Upper lobe of left lung (tissue), 6 donors: ENCODE data around the gene ODF4. TPM values are rescaled to one million over a fixed set of nuclear protein-coding genes. Genes with fewer than 3 reads are reported as not detected.

Experiments
- ATAC-seq, 2 donors: fragments of 200-7000 bp; cut with Tn5 transposase; one replicate each; pipeline ENCODE4 v1.9.1; 2022; ENCODE audit warnings: mild to moderate bottlenecking in 2 of 2, moderate library complexity in 2 of 2; ENCODE audit not compliant: low FRiP score in 2 of 2
- DNase-seq, 2 donors: peaks; one replicate each; pipeline ENCODE4 v3.0.0-alpha.2; 2019 to 2020
- H3K27ac ChIP-seq, 4 donors: fragments of 200-600 bp; sonication (generic); one replicate each; pipeline ENCODE4 v1.5.1; 2016 to 2019
- H3K27me3 ChIP-seq, 4 donors: fragments of 200-600 bp; sonication (generic); one replicate each; pipeline ENCODE4 v1.5.1; 2017 to 2019
- H3K36me3 ChIP-seq, 4 donors: fragments of 200-600 bp; sonication (generic); one replicate each; pipeline ENCODE4 v1.5.1; 2016 to 2019
- H3K4me1 ChIP-seq, 4 donors: fragments of 200-600 bp; sonication (generic); one replicate each; pipeline ENCODE4 v1.5.1; 2018 to 2019
- H3K4me3 ChIP-seq, 4 donors: fragments of 200-600 bp; sonication (generic); one replicate each; pipeline ENCODE4 v1.5.1; 2017 to 2019; ENCODE audit warnings: mild to moderate bottlenecking in 2 of 4, moderate library complexity in 1 of 4
- H3K9me3 ChIP-seq, 4 donors: fragments of 200-600 bp; sonication (generic); one replicate each; pipeline ENCODE4 v1.5.1; 2018 to 2019
- EP300 ChIP-seq, 4 donors: sonication (generic); formaldehyde crosslinking; IDR thresholded peaks; one replicate each; pipeline ENCODE4 v1.5.1; 2017; ENCODE audit warnings: antibody characterized with exemption in 4 of 4, control low read depth in 2 of 4
- POLR2A ChIP-seq, 4 donors: fragments of 450-650 bp; IDR thresholded peaks; one replicate each; pipeline ENCODE4 v1.5.1; 2016 to 2017; ENCODE audit warnings: antibody characterized with exemption in 4 of 4, mild to moderate bottlenecking in 2 of 4
- POLR2AphosphoS5 ChIP-seq, 2 donors: sonication (generic); formaldehyde crosslinking; IDR thresholded peaks; one replicate each; pipeline ENCODE4 v1.5.1; 2017; ENCODE audit warnings: antibody characterized with exemption in 2 of 2
- WGBS, 2 donors: methylation state at CpG; one replicate each; pipeline ENCODE4 v1.1.5; 2017 to 2018; 5-methylcytosine and 5-hydroxymethylcytosine counted together
- total RNA-seq, 6 donors: library from RNA; depleted of rRNA in 4 of 6; stranded (reverse); fragments of >200 nt in 4 of 6; gene quantifications; one replicate each; pipeline versions ENCODE4 v1.1.0 to v1.2.1, GENCODE V29; 2016 to 2021
- TF ChIP-seq, protein P1 (sequence below), 6 experiments: fragments of 450-650 bp in 4 of 6; fragments of 200-600 bp in 2 of 6; sonication (generic) in 2 of 6; IDR thresholded peaks; one replicate each; pipeline ENCODE4 v1.5.1; 2016 to 2019; ENCODE audit warnings: antibody characterized with exemption in 6 of 6
- donor health status: DM: no; HTN: no; CAD: no; lungs with moderate emphysema.
- donor health status: DM: no; HTN: yes; CAD: no; lungs with severe emphysema.

ODF4 gene
- total RNA-seq, 6 donors from 2014 or later: not detected

DNA sequence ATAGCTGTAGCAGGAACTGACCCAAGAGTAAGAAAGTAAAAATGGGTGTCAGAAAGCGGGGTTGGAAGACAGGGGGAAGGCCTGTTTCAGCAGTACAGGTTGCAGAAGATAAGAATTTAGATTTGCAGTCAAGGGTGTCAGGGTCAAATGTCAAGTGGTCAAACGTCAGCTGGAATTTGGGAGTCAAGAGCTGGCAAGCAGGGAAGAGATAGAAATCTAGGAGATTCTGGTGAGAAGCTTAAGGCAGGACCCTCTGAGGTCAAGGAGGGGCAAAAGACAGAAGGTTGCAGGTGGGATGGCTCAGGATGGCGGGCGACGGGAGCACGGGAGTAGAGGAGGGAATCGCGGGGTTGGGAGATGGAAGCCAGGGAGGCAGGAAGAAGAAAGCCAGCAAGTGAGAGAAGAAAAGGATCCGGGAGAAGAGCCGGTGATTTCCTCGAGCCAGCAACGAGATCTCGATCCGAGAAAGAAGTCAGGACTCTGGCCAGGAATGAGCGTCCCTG is 44.8 kb upstream of the ODF4 start:
- DNase-seq: no peak
- Histone ChIP-seq H3K4me1 (peaks cover 8 to 21% (median 12%) of the 10 kb centered on the region in 4 donors), H3K9me3 (no peaks in the 10 kb centered on the region), H3K27ac (peak overlapping the region; percentile 87 to 94 (median 92)), H3K4me3 (peak overlapping the region; percentile 27 to 78 (median 68)), H3K27me3 (no peaks in the 10 kb centered on the region), H3K36me3 (no peaks in the 10 kb centered on the region)
- ATAC-seq: peak; percentile 3 to 15
- TF ChIP-seq EP300 (IDR thresholded peaks at IDR 0.05): no peak
- TF ChIP-seq POLR2AphosphoS5 (IDR thresholded peaks at IDR 0.05): no peak
- TF ChIP-seq, protein P1, sequence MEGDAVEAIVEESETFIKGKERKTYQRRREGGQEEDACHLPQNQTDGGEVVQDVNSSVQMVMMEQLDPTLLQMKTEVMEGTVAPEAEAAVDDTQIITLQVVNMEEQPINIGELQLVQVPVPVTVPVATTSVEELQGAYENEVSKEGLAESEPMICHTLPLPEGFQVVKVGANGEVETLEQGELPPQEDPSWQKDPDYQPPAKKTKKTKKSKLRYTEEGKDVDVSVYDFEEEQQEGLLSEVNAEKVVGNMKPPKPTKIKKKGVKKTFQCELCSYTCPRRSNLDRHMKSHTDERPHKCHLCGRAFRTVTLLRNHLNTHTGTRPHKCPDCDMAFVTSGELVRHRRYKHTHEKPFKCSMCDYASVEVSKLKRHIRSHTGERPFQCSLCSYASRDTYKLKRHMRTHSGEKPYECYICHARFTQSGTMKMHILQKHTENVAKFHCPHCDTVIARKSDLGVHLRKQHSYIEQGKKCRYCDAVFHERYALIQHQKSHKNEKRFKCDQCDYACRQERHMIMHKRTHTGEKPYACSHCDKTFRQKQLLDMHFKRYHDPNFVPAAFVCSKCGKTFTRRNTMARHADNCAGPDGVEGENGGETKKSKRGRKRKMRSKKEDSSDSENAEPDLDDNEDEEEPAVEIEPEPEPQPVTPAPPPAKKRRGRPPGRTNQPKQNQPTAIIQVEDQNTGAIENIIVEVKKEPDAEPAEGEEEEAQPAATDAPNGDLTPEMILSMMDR (IDR thresholded peaks at IDR 0.05): no peak
- TF ChIP-seq POLR2A (IDR thresholded peaks at IDR 0.05): no peak
- 7 to 8% methylated on average over 14 to 15 of the region's 15 CpGs for WGBS, 2 donors

DNA sequence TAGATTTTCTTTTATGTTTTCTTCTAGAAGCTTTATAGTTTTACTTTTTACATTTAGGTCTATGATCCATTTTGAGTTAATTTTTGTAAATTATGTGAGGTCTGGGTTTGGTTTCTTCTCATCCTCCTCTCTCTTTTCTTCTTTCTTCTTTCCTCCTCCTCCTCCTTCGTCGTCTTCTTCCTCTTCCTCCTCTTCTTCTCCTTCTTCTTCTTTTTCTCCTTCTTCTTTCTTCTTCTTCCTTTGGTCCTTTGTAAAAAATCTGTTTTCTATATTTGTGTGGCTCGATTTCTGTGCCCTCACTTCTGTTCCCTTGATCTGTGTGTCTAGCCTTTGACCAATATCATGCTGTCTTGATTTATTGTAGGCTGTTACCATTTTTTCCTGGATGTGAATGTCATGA is 39.4 kb upstream of the ODF4 start:
- H3K36me3 ChIP-seq: no peaks in the 10 kb centered on the region
- H3K9me3 ChIP-seq: no peaks in the 10 kb centered on the region
- H3K27me3 ChIP-seq: no peaks in the 10 kb centered on the region
- H3K4me1 ChIP-seq: peaks cover 0 to 8% (median 0%) of the 10 kb centered on the region in 4 donors
- WGBS, 2 donors: 47 to 55% methylated on average over 3 of the region's 3 CpGs
- DNase-seq (no peak), ATAC-seq (no peak)
- H3K27ac ChIP-seq: no peak overlapping the region
- no peak overlapping the region for H3K4me3 ChIP-seq
- TF ChIP-seq POLR2AphosphoS5 (IDR thresholded peaks at IDR 0.05): no peak

GRCh38 chr17:8300627-8301242 is 38.9 kb upstream of the ODF4 start:
- peak; percentile 89 to 92 for ATAC-seq
- H3K4me1 ChIP-seq: peaks cover 0 to 8% (median 0%) of the 10 kb centered on the region in 4 donors
- H3K9me3 ChIP-seq: no peaks in the 10 kb centered on the region
- no peaks in the 10 kb centered on the region for H3K27me3 ChIP-seq
- TF ChIP-seq POLR2AphosphoS5 (IDR thresholded peaks at IDR 0.05): no peak
- TF ChIP-seq, protein P1 (IDR thresholded peaks at IDR 0.05): peak; percentile 76 to 86 (median 80)
- H3K4me3 ChIP-seq: no peak overlapping the region
- peak in 1 of 2 donors; percentile 75 for DNase-seq
- 13 to 14% methylated on average over 8 of the region's 8 CpGs for WGBS, 2 donors
- H3K36me3 ChIP-seq: no peaks in the 10 kb centered on the region
- H3K27ac ChIP-seq: no peak overlapping the region

DNA sequence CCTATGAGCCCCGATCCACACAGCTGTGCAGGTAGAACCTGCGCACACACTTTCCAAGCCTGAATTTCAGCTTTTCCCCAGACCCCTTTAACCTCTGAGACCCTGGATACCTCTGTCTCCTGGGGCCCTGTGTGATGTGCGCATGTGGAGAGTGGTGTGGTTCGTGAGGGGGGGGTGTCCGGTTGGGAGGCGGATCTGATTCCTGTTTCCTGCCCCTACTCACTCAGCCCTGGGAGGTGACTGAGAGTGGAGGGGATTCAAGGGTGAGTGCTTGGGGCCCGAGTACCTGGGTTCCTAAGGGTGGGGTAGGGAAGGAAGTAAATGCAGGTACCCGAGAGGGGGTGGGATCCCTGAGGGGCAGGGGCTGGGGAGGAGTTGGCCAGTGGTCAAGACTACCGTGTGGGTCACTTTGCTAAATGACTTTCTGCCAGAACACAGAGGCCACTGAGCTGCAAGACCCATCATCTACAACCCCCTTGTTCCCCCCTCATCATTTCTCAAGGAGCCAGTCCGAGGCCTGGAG is 29.0 kb upstream of the ODF4 start:
- peak overlapping the region; percentile 22 to 62 (median 46) for H3K4me3 ChIP-seq
- TF ChIP-seq, protein P1 (IDR thresholded peaks at IDR 0.05): no peak
- TF ChIP-seq POLR2A (IDR thresholded peaks at IDR 0.05): no peak
- peak; percentile 28 to 38 for TF ChIP-seq POLR2AphosphoS5 (IDR thresholded peaks at IDR 0.05)
- DNase-seq: no peak
- H3K4me1 ChIP-seq: peaks cover 6 to 17% (median 10%) of the 10 kb centered on the region in 4 donors
- peak in 1 of 2 donors; percentile 38 for ATAC-seq
- WGBS, 2 donors: 41 to 44% methylated on average over 5 to 10 of the region's 10 CpGs
- peaks cover 0 to 9% (median 0%) of the 10 kb centered on the region in 4 donors for H3K36me3 ChIP-seq
- no peaks in the 10 kb centered on the region for H3K27me3 ChIP-seq
- peak overlapping the region; percentile 54 to 82 (median 77) for H3K27ac ChIP-seq
- H3K9me3 ChIP-seq: no peaks in the 10 kb centered on the region

DNA sequence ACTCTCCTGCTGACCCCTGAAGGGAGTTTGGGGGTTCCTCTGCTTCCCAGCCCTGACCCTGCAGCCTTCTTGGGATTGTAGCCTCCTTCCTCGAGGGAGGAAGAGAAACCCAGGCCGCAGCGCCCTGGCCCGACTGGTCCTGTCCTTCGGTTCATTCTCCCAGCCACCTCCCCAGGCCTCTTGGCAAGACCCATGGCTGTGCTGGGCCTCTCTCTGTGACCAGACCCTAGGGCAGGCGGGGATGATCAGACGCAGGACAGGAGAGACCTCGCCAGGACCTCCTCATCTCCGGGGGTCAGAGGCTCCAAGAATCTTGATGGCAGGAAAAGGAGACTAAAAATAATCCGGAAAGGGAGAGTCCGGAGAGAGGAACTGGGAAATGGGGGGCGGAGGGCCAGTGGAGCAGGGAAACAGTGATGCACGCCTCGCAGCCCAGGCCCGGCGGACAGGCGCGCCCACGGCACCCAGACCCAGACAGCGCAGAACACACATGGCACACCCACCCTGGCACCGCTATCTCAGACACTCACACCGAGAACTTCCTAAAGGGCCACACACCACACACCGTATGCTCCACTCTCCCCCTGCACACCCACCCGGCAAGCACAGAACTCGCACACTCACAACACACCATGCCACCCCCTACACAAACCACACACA is 28.4 kb upstream of the ODF4 start:
- WGBS, 2 donors: 66 to 70% methylated on average over 25 of the region's 25 CpGs
- Histone ChIP-seq H3K4me3 (peak overlapping the region; percentile 9 to 62 (median 46)), H3K4me1 (peaks cover 6 to 19% (median 12%) of the 10 kb centered on the region in 4 donors), H3K27ac (peak overlapping the region; percentile 54 to 82 (median 77)), H3K36me3 (peaks cover 0 to 15% (median 0%) of the 10 kb centered on the region in 4 donors), H3K27me3 (no peaks in the 10 kb centered on the region), H3K9me3 (no peaks in the 10 kb centered on the region)
- ATAC-seq (peak in 1 of 2 donors; percentile 58), DNase-seq (peak in 1 of 2 donors; percentile 23)
- TF ChIP-seq POLR2A (IDR thresholded peaks at IDR 0.05) (no peak), POLR2AphosphoS5 (IDR thresholded peaks at IDR 0.05) (no peak), EP300 (IDR thresholded peaks at IDR 0.05) (no peak)
- TF ChIP-seq, protein P1 (IDR thresholded peaks at IDR 0.05): no peak
